Type B pancreatic cell (in vitro differentiated cells): ENCODE data around the gene SPDYE4. TPM values are rescaled to one million over a fixed set of nuclear protein-coding genes. Genes with fewer than 3 reads are reported as not detected.

Source experiments
- DNase-seq: peaks from one replicate; pipeline ENCODE4 v3.0.0; 2021; ENCODE audit warnings: mixed read lengths; ENCODE audit not compliant: unreplicated experiment; ENCODE audit errors: extremely low spot score
- H3K27ac Mint-ChIP-seq: 2 replicates; pipeline ENCODE4 v1.8.0; 2021; ENCODE audit warnings: mild to moderate bottlenecking, mixed read lengths
- H3K27me3 Mint-ChIP-seq: 2 replicates; pipeline ENCODE4 v1.8.0; 2021; ENCODE audit warnings: mixed read lengths
- H3K36me3 Mint-ChIP-seq: 2 replicates; pipeline ENCODE4 v1.8.0; 2021; ENCODE audit warnings: mixed read lengths
- H3K4me1 Mint-ChIP-seq: one replicate; pipeline ENCODE4 v1.8.0; 2021; ENCODE audit warnings: mixed read lengths; ENCODE audit not compliant: unreplicated experiment
- H3K4me3 Mint-ChIP-seq: 2 replicates; pipeline ENCODE4 v1.8.0; 2021; ENCODE audit warnings: mild to moderate bottlenecking, mixed read lengths
- H3K9me3 Mint-ChIP-seq: 2 replicates; pipeline ENCODE4 v1.8.0; 2021; ENCODE audit warnings: mixed read lengths
- CTCF ChIP-seq: fragments of 200-600 bp; sonication (generic); conservative IDR thresholded peaks from 2 replicates; pipeline ENCODE4 v1.5.0; 2021; ENCODE audit warnings: antibody characterized with exemption, mild to moderate bottlenecking
- total RNA-seq: library from RNA; stranded (reverse); gene quantifications from 2 replicates; pipeline ENCODE4 v1.2.1, GENCODE V29; 2021; ENCODE audit warnings: low replicate concordance

Gene SPDYE4
- total RNA-seq, 1 donor from 2014 or later = not detected

GRCh38 chr17:8713878-8714277 is 44.5 kb downstream of the SPDYE4 start:
- Mint-ChIP-seq H3K9me3 (peaks cover 14% of the 10 kb centered on the region), H3K27me3 (no peaks in the 10 kb centered on the region), H3K4me3 (no peak overlapping the region), H3K36me3 (no peaks in the 10 kb centered on the region), H3K27ac (no peak overlapping the region), H3K4me1 (peaks cover 12% of the 10 kb centered on the region)
- TF ChIP-seq CTCF = no peak
- no peak for DNase-seq

- no peak for TF ChIP-seq CTCF
- no peak for DNase-seq
- H3K4me3 Mint-ChIP-seq = no peak overlapping the region
- peaks cover 12% of the 10 kb centered on the region for H3K4me1 Mint-ChIP-seq
- no peak overlapping the region for H3K27ac Mint-ChIP-seq
- no peaks in the 10 kb centered on the region for H3K27me3 Mint-ChIP-seq
- H3K9me3 Mint-ChIP-seq = peaks cover 14% of the 10 kb centered on the region
- H3K36me3 Mint-ChIP-seq = no peaks in the 10 kb centered on the region
These were observed 45.0 kb downstream of the SPDYE4 start for GRCh38 chr17:8713315-8713714.

GRCh38 chr17:8712698-8713097 is 45.6 kb downstream of the SPDYE4 start:
- Mint-ChIP-seq H3K36me3 (no peaks in the 10 kb centered on the region), H3K4me1 (peaks cover 18% of the 10 kb centered on the region), H3K9me3 (peaks cover 14% of the 10 kb centered on the region), H3K4me3 (no peak overlapping the region), H3K27ac (no peak overlapping the region), H3K27me3 (no peaks in the 10 kb centered on the region)
- DNase-seq = no peak
- no peak for TF ChIP-seq CTCF

GRCh38 chr17:8711291-8711690 is 47.1 kb downstream of the SPDYE4 start:
- peaks cover 28% of the 10 kb centered on the region for H3K4me1 Mint-ChIP-seq
- TF ChIP-seq CTCF = no peak
- H3K27ac Mint-ChIP-seq = no peak overlapping the region
- H3K27me3 Mint-ChIP-seq = no peaks in the 10 kb centered on the region
- peaks cover 9% of the 10 kb centered on the region for H3K9me3 Mint-ChIP-seq
- DNase-seq = no peak
- H3K4me3 Mint-ChIP-seq = no peak overlapping the region
- H3K36me3 Mint-ChIP-seq = no peaks in the 10 kb centered on the region

GRCh38 chr17:8710813-8711212 is 47.5 kb downstream of the SPDYE4 start:
- Mint-ChIP-seq H3K36me3 (no peaks in the 10 kb centered on the region), H3K27ac (no peak overlapping the region), H3K9me3 (peaks cover 9% of the 10 kb centered on the region), H3K4me3 (no peak overlapping the region), H3K4me1 (peaks cover 28% of the 10 kb centered on the region), H3K27me3 (no peaks in the 10 kb centered on the region)
- no peak for TF ChIP-seq CTCF
- DNase-seq = no peak

GRCh38 chr17:8709006-8709405 is 49.3 kb downstream of the SPDYE4 start:
- TF ChIP-seq CTCF = no peak
- no peak overlapping the region for H3K4me3 Mint-ChIP-seq
- H3K9me3 Mint-ChIP-seq = peaks cover 14% of the 10 kb centered on the region
- H3K27ac Mint-ChIP-seq = no peak overlapping the region
- DNase-seq = no peak
- H3K27me3 Mint-ChIP-seq = no peaks in the 10 kb centered on the region
- peaks cover 28% of the 10 kb centered on the region for H3K4me1 Mint-ChIP-seq
- no peaks in the 10 kb centered on the region for H3K36me3 Mint-ChIP-seq
